ENCODE measurements around the gene CACNA1C. TPM values are rescaled to one million over a fixed set of nuclear protein-coding genes. Genes with fewer than 3 reads are reported as not detected.

CACNA1C gene
- total RNA-seq, 2 donors from 2014 or later: 0.84 to 10.2 TPM

DNA sequence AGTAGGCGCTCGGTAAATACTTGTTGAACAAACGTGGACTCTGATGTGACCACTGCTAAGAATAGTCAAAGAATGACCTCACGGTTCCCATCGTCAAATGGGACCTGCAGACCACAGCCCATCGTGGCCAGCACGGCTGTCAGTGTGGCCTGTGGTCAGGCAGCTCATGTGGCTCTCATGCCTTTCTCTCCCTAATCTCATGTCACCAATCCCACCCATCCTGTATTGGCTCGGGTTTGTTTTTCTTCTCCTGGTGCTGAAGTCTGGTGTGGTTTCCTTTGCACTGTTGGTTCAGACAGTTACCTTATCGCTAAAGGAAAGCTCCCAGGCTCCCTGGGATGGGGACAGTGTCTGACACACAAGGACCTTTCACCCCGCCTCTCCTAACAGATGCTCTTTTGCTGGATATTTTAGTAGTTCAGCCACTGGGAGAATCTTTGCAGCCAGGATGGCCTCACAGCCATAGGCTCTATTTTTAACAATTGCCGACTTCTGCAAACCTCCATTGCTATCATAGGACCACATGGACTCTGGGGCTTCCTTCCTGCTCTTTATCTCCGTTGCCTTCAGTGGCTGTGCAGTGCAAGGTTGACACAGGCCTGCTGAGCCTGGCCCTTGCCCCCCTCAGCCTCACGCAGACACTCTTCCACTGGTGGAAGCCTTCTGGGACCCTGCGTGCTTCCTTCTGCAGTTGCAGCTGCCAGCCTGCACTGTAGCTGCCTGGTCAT, 448.8 kb downstream of the CACNA1C start:
- H3K27ac ChIP-seq: no peak overlapping the region
- H3K4me1 ChIP-seq: no peaks in the 10 kb centered on the region
- H3K27me3 ChIP-seq: no peaks in the 10 kb centered on the region
- no peaks in the 10 kb centered on the region for H3K9me3 ChIP-seq
- H3K36me3 ChIP-seq: no peaks in the 10 kb centered on the region
- H3K9ac ChIP-seq (ENCODE audit: low read depth in 2 of 2, low read length in 2 of 2): no peak overlapping the region
- no peak overlapping the region for H3K4me3 ChIP-seq
- intact Hi-C loops (cut with DNase I): no loop called here
- TF ChIP-seq, protein P1, sequence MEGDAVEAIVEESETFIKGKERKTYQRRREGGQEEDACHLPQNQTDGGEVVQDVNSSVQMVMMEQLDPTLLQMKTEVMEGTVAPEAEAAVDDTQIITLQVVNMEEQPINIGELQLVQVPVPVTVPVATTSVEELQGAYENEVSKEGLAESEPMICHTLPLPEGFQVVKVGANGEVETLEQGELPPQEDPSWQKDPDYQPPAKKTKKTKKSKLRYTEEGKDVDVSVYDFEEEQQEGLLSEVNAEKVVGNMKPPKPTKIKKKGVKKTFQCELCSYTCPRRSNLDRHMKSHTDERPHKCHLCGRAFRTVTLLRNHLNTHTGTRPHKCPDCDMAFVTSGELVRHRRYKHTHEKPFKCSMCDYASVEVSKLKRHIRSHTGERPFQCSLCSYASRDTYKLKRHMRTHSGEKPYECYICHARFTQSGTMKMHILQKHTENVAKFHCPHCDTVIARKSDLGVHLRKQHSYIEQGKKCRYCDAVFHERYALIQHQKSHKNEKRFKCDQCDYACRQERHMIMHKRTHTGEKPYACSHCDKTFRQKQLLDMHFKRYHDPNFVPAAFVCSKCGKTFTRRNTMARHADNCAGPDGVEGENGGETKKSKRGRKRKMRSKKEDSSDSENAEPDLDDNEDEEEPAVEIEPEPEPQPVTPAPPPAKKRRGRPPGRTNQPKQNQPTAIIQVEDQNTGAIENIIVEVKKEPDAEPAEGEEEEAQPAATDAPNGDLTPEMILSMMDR (IDR thresholded peaks at IDR 0.05): no peak
- no peak for DNase-seq

DNA sequence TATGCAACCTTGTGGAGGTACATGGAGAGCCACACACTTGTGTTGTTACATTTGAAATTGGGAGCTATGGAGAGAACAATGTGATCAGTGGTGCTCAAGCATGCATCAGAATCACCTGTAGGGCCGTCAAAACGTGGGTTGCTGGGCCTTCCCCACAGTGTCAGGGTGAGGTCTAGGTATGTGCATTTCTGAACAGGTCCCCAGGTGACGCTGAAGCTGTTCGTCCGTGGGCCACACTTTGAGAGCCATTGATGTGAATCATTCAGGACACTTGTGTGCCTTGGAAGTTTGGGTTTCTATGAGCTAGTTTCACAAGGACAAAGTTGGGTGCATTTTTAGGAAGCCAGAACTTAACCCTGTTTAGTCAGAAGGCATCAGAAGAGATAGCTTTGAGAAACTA, 450.2 kb downstream of the CACNA1C start:
- H3K9me3 ChIP-seq: no peaks in the 10 kb centered on the region
- TF ChIP-seq, protein P1 (IDR thresholded peaks at IDR 0.05): no peak
- no peaks in the 10 kb centered on the region for H3K4me1 ChIP-seq
- no peak overlapping the region for H3K27ac ChIP-seq
- H3K36me3 ChIP-seq: no peaks in the 10 kb centered on the region
- no peak overlapping the region for H3K4me3 ChIP-seq
- no peaks in the 10 kb centered on the region for H3K27me3 ChIP-seq
- no peak overlapping the region for H3K9ac ChIP-seq (ENCODE audit: low read depth in 2 of 2, low read length in 2 of 2)
- intact Hi-C loops (cut with DNase I): no loop called here
- DNase-seq: no peak

DNA sequence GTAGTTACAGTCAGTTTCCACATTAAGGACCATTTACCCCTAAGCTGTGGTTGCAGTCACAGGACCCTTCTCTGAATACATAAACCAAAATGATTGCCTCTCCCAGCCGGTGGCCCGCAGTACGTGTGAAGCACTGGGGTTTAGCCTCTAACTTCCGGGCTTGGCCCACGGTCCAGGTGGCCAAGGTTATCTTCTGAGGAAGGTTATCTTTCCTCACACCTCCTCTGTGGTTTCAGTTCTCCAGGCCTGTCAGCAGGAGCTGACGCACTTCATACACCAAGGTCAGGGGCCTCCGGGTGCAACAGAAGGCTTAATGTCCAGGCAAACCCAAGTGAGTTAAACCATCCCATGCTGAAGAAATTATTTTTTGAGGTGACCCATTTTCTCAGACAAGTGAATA, 451.0 kb downstream of the CACNA1C start:
- no peaks in the 10 kb centered on the region for H3K36me3 ChIP-seq
- TF ChIP-seq, protein P1 (IDR thresholded peaks at IDR 0.05): no peak
- DNase-seq: no peak
- H3K27ac ChIP-seq: no peak overlapping the region
- H3K9me3 ChIP-seq: no peaks in the 10 kb centered on the region
- no peak overlapping the region for H3K9ac ChIP-seq (ENCODE audit: low read depth in 2 of 2, low read length in 2 of 2)
- no peaks in the 10 kb centered on the region for H3K4me1 ChIP-seq
- H3K27me3 ChIP-seq: no peaks in the 10 kb centered on the region
- H3K4me3 ChIP-seq: no peak overlapping the region
- intact Hi-C loops (cut with DNase I): no loop called here

DNA sequence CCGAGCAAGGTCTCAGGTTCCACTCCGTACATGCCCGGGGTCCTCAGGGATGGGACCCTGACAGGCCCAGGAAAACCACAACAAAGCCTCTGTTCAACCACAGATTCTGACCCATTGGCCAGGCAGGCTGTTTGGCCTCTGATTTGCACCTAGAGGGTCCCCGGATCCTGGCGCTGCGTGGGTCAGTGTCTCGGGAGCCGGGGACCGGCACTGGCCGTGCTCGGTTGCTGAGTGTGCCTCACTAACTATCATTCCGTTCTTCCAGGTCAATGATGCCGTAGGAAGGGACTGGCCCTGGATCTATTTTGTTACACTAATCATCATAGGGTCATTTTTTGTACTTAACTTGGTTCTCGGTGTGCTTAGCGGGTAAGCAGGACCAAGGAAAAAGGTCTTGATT, 451.8 kb downstream of the CACNA1C start:
- no peaks in the 10 kb centered on the region for H3K9me3 ChIP-seq
- H3K4me1 ChIP-seq: no peaks in the 10 kb centered on the region
- H3K9ac ChIP-seq (ENCODE audit: low read depth in 2 of 2, low read length in 2 of 2): no peak overlapping the region
- H3K36me3 ChIP-seq: no peaks in the 10 kb centered on the region
- H3K27me3 ChIP-seq: no peaks in the 10 kb centered on the region
- TF ChIP-seq, protein P1 (IDR thresholded peaks at IDR 0.05): no peak
- DNase-seq: no peak
- H3K27ac ChIP-seq: no peak overlapping the region
- intact Hi-C loops (cut with DNase I): no loop called here
- no peak overlapping the region for H3K4me3 ChIP-seq

DNA sequence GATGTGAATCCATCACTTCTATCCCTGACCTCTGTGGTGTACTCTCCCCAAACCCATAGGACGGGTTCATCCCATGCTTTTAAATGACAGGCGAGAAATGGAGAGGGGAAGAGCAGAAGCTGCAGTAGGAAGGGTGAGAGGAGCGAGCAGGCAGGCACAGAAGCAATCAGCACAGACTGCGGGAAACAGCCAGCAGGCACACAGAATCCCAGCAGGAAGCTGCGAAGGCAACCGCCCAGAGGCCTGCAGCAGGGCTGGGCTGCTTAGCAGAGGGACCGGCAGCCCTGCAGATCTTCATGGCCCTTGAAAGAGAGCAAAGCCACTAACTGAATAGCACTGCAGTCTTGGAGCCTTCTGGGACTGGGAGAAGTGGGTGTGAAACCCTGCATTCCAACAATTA, 455.0 kb downstream of the CACNA1C start:
- H3K27me3 ChIP-seq: no peaks in the 10 kb centered on the region
- H3K4me3 ChIP-seq: no peak overlapping the region
- H3K9me3 ChIP-seq: no peaks in the 10 kb centered on the region
- no peak for DNase-seq
- TF ChIP-seq, protein P1 (IDR thresholded peaks at IDR 0.05): no peak
- H3K4me1 ChIP-seq: no peaks in the 10 kb centered on the region
- no peak overlapping the region for H3K9ac ChIP-seq (ENCODE audit: low read depth in 2 of 2, low read length in 2 of 2)
- no peak overlapping the region for H3K27ac ChIP-seq
- intact Hi-C loops (cut with DNase I): no loop called here
- H3K36me3 ChIP-seq: no peaks in the 10 kb centered on the region
